ENCODE measurements around the gene CACNA2D2.

DNA sequence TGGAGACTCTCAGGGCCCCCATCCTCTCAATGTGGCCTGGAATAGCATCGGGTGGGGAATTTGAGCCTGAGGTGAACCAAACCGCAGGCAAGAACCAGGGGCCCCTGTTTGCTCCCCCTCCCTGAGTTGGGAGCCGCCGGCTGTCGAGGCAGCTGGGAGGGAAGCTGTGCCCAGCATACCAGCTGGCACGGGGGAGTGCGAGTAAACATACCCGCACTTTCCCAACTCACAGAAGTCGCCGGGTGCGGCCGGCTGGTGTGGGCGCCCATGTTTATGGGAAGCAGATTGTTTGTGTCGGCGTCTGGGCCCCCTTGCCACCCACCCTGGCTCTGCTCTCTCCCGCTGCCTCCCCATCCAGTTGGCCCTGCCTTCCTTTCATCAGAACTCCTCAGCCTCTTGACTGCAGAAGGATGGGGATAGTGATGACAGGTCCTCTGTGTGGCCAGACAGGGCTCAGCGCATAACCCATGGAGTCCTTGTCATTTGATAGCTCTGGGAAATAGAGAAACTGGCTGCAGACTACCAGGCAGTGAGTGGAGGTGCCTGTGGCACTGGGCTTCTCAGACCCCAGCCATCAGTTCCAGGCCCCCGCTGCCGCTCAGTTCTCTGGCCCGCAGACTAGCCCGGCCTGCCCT, 60.4 kb downstream of the CACNA2D2 start:
- TF ChIP-seq, protein P1, sequence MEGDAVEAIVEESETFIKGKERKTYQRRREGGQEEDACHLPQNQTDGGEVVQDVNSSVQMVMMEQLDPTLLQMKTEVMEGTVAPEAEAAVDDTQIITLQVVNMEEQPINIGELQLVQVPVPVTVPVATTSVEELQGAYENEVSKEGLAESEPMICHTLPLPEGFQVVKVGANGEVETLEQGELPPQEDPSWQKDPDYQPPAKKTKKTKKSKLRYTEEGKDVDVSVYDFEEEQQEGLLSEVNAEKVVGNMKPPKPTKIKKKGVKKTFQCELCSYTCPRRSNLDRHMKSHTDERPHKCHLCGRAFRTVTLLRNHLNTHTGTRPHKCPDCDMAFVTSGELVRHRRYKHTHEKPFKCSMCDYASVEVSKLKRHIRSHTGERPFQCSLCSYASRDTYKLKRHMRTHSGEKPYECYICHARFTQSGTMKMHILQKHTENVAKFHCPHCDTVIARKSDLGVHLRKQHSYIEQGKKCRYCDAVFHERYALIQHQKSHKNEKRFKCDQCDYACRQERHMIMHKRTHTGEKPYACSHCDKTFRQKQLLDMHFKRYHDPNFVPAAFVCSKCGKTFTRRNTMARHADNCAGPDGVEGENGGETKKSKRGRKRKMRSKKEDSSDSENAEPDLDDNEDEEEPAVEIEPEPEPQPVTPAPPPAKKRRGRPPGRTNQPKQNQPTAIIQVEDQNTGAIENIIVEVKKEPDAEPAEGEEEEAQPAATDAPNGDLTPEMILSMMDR (IDR thresholded peaks at IDR 0.05): no peak
- no peak for TF ChIP-seq POLR2A (IDR thresholded peaks at IDR 0.05)

Measured in heart left ventricle (tissue), 13 donors.